ENCODE data around the gene RAB11A.
"Not testable (repeated sequence)": the region's sequence is repeated elsewhere in the genome, so short reads cannot be mapped to it uniquely, and the experiment has no call there.

DNA sequence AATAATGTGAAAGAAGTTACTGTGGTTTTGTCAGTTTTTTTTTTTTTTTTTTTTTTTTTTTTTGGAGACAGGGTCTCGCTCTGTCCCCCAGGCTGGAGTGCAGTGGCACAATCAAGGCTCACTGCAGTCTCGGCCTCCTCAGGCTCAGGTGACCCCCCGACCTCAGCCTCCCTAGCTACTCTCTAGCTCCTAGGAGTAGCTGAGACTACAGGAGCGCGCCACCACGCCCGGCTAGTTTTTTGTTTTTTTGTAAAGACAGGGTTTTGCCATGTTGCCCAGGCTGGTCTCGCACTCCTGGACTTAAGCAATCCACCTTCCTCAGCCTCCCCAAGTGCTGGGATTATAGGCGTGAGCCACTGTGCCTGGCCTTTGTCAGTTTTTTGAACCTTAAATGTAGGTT is 2.6 kb downstream of the RAB11A start:
- TF ChIP-seq, protein P1, sequence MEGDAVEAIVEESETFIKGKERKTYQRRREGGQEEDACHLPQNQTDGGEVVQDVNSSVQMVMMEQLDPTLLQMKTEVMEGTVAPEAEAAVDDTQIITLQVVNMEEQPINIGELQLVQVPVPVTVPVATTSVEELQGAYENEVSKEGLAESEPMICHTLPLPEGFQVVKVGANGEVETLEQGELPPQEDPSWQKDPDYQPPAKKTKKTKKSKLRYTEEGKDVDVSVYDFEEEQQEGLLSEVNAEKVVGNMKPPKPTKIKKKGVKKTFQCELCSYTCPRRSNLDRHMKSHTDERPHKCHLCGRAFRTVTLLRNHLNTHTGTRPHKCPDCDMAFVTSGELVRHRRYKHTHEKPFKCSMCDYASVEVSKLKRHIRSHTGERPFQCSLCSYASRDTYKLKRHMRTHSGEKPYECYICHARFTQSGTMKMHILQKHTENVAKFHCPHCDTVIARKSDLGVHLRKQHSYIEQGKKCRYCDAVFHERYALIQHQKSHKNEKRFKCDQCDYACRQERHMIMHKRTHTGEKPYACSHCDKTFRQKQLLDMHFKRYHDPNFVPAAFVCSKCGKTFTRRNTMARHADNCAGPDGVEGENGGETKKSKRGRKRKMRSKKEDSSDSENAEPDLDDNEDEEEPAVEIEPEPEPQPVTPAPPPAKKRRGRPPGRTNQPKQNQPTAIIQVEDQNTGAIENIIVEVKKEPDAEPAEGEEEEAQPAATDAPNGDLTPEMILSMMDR (IDR thresholded peaks at IDR 0.05; ENCODE audit: borderline replicate concordance, extremely low read depth, low read length, poor library complexity, severe bottlenecking), result not testable (repeated sequence)
- TF ChIP-seq EZH2 (IDR thresholded peaks at IDR 0.05; ENCODE audit: borderline replicate concordance, low read depth, low read length, severe bottlenecking), result not testable (repeated sequence)

Data from DND-41 (cell line).